Measurements from ENCODE around the gene MYO15B. TPM values are rescaled to one million over a fixed set of nuclear protein-coding genes. Genes with fewer than 3 reads are reported as not detected.
A peak's percentile ranks its signal among the peaks of the same experiment; 100 is the strongest.

The MYO15B gene
- total and polyA plus RNA-seq, 2 donors: 78.1 to 108 TPM

GRCh38 chr17:75642784-75643642, 55.4 kb downstream of the MYO15B start:
- DNase-seq (ENCODE audit: extremely low spot score): no peak
- Histone ChIP-seq H3K4me3 (ENCODE audit: low read depth, low read length) (no peak overlapping the region), H3K36me3 (ENCODE audit: insufficient read depth) (no peaks in the 10 kb centered on the region), H3K4me1 (ENCODE audit: insufficient read depth) (no peaks in the 10 kb centered on the region), H3K27ac (ENCODE audit: low read depth) (peak overlapping the region; percentile 51)
- WGBS: 81% methylated on average over 17 of the region's 17 CpGs

GRCh38 chr17:75643643-75644017, 56.0 kb downstream of the MYO15B start:
- no peaks in the 10 kb centered on the region for H3K36me3 ChIP-seq (ENCODE audit: insufficient read depth)
- H3K27ac ChIP-seq (ENCODE audit: low read depth): peak overlapping the region; percentile 11
- DNase-seq (ENCODE audit: extremely low spot score): no peak
- WGBS: 93% methylated on average over 7 of the region's 7 CpGs
- H3K4me1 ChIP-seq (ENCODE audit: insufficient read depth): no peaks in the 10 kb centered on the region
- H3K4me3 ChIP-seq (ENCODE audit: low read depth, low read length): no peak overlapping the region

DNA sequence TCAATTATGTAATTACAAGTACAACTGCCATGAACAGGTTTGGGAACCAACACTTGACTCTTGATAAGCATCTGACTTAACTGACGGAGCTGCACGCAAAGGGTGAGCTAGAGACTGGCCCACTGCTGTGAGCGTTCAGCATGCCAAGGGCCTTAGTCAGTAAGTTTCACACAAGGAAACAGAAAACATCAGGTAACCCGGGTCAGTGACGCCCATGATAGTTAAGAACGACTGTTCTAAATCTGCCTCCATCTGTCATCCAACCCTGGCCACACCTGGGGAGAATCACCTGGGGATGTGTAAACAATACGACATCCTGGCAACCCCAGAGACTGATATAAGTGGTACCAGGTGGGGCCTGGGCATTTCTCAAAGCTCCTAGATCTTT, 57.9 kb downstream of the MYO15B start:
- Histone ChIP-seq H3K4me3 (ENCODE audit: low read depth, low read length) (no peak overlapping the region), H3K4me1 (ENCODE audit: insufficient read depth) (no peaks in the 10 kb centered on the region), H3K36me3 (ENCODE audit: insufficient read depth) (no peaks in the 10 kb centered on the region), H3K27ac (ENCODE audit: low read depth) (peak overlapping the region; percentile 93)
- peak; percentile 85 for DNase-seq (ENCODE audit: extremely low spot score)
- WGBS: 75% methylated on average over 7 of the region's 7 CpGs

- no peaks in the 10 kb centered on the region for H3K4me1 ChIP-seq (ENCODE audit: insufficient read depth)
- 74% methylated on average over 17 of the region's 17 CpGs for WGBS
- H3K36me3 ChIP-seq (ENCODE audit: insufficient read depth): peaks cover 2% of the 10 kb centered on the region
- no peak overlapping the region for H3K4me3 ChIP-seq (ENCODE audit: low read depth, low read length)
- H3K27ac ChIP-seq (ENCODE audit: low read depth): peak overlapping the region; percentile 93
- DNase-seq (ENCODE audit: extremely low spot score): peak; percentile 67
Observed at GRCh38 chr17:75645889-75646637, 58.5 kb downstream of the MYO15B start.

DNA sequence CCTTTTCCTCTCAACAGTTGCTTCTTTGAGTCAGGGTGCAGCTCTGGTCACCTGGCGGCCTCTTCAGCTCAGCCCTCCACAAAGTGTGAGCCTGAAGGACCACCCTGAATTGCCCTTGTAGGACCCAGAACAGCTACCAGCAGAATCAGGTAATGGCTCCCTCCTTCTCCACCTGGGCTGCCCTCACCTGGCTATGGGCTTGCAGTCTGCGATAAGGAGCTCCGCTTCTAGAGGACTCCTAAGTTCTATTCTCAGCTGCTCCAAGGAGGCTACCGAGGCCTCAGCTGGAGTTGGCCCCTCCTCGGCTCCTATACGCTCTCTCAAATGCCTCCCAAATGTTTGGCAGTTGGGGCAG, 59.0 kb downstream of the MYO15B start:
- H3K27ac ChIP-seq (ENCODE audit: low read depth): peak overlapping the region; percentile 81
- H3K4me3 ChIP-seq (ENCODE audit: low read depth, low read length): no peak overlapping the region
- 92% methylated on average over 6 of the region's 6 CpGs for WGBS
- no peaks in the 10 kb centered on the region for H3K4me1 ChIP-seq (ENCODE audit: insufficient read depth)
- peaks cover 2% of the 10 kb centered on the region for H3K36me3 ChIP-seq (ENCODE audit: insufficient read depth)
- no peak for DNase-seq (ENCODE audit: extremely low spot score)

GRCh38 chr17:75647061-75647460, 59.5 kb downstream of the MYO15B start:
- no peak overlapping the region for H3K27ac ChIP-seq (ENCODE audit: low read depth)
- 86% methylated on average over 7 of the region's 7 CpGs for WGBS
- no peaks in the 10 kb centered on the region for H3K4me1 ChIP-seq (ENCODE audit: insufficient read depth)
- H3K36me3 ChIP-seq (ENCODE audit: insufficient read depth): peaks cover 2% of the 10 kb centered on the region
- H3K4me3 ChIP-seq (ENCODE audit: low read depth, low read length): no peak overlapping the region
- DNase-seq (ENCODE audit: extremely low spot score): no peak

DNA sequence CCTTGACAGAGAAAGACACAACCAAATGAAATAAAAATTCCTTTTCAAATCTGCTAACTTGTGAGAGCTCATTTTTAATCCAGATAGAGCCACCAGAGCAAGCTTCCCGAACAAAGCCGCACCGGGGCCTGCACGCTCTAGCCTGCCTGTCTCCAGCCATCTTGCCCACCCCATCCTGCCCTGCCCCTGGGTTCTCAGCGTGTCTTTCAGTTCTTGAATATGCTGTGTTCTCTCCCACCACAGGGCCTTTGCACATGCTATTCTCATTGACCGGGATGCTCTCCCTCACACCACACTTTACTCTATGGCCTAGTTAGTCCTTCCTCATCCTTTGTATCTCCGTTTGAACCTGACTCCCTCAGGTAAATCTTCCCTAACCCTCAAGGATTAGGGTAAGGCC, 60.3 kb downstream of the MYO15B start:
- Histone ChIP-seq H3K4me3 (ENCODE audit: low read depth, low read length) (no peak overlapping the region), H3K27ac (ENCODE audit: low read depth) (no peak overlapping the region), H3K36me3 (ENCODE audit: insufficient read depth) (peaks cover 2% of the 10 kb centered on the region), H3K4me1 (ENCODE audit: insufficient read depth) (no peaks in the 10 kb centered on the region)
- DNase-seq (ENCODE audit: extremely low spot score): no peak
- 97% methylated on average over 7 of the region's 7 CpGs for WGBS

GRCh38 chr17:75649687-75650086, 62.1 kb downstream of the MYO15B start:
- H3K27ac ChIP-seq (ENCODE audit: low read depth): no peak overlapping the region
- H3K4me3 ChIP-seq (ENCODE audit: low read depth, low read length): no peak overlapping the region
- H3K36me3 ChIP-seq (ENCODE audit: insufficient read depth): peaks cover 2% of the 10 kb centered on the region
- no peak for DNase-seq (ENCODE audit: extremely low spot score)
- WGBS: 90% methylated on average over 6 of the region's 6 CpGs
- no peaks in the 10 kb centered on the region for H3K4me1 ChIP-seq (ENCODE audit: insufficient read depth)

DNA sequence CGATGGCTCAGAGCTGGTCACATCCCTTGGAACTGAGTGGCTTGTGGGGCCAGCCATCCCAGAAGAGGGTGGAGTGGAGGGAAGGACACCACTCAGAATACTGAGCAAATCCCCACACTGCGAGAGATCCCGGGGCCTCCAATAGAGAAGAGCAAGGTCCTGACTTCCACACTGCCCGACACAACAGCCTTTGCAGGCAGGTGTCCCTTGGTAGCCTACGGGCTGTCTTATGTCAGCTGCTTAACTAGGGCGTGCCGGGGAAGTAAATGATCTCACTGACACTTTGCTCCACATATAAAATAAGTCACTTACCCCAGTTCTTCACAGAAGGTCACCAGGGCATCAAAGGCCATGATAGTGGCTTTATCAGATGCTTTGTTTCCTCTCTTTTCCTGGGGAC, 63.3 kb downstream of the MYO15B start:
- Histone ChIP-seq H3K27ac (ENCODE audit: low read depth) (no peak overlapping the region), H3K36me3 (ENCODE audit: insufficient read depth) (peaks cover 2% of the 10 kb centered on the region), H3K4me3 (ENCODE audit: low read depth, low read length) (no peak overlapping the region), H3K4me1 (ENCODE audit: insufficient read depth) (no peaks in the 10 kb centered on the region)
- 92% methylated on average over 7 of the region's 7 CpGs for WGBS
- no peak for DNase-seq (ENCODE audit: extremely low spot score)

- 95% methylated on average over 5 of the region's 5 CpGs for WGBS
- H3K4me1 ChIP-seq (ENCODE audit: insufficient read depth): no peaks in the 10 kb centered on the region
- H3K4me3 ChIP-seq (ENCODE audit: low read depth, low read length): no peak overlapping the region
- H3K27ac ChIP-seq (ENCODE audit: low read depth): no peak overlapping the region
- peaks cover 4% of the 10 kb centered on the region for H3K36me3 ChIP-seq (ENCODE audit: insufficient read depth)
- DNase-seq (ENCODE audit: extremely low spot score): no peak
Observed at GRCh38 chr17:75652341-75652740, 64.7 kb downstream of the MYO15B start.

DNA sequence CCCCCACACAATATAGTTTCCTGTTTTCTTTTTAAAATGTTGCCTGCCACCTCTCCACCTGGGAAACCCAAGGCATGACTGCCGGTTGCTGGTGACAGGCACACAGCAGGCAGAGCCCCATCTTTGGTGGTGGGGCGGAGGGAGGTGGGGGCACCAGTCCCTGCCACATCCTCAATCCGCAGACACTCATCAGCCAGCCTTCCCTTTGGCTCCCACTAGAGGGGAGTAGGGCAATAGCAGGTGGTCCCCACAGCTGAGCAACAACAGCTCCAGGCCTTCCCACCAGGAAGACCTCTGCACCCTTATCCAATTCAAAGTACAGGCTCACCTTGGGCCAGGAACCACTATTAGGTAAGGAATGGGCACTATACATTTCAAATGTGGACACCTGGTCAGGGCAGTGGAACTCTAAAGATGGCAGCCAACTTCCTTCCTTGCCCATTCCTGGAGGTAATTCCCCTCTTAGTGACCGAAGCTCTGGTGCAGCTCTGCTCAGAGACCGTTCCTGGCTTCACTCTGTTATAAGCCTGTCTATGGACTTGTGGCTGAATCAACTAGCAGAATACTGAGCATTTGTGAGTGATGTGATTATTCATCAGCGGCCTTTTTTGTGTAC, 65.4 kb downstream of the MYO15B start:
- DNase-seq (ENCODE audit: extremely low spot score): no peak
- Histone ChIP-seq H3K27ac (ENCODE audit: low read depth) (no peak overlapping the region), H3K4me1 (ENCODE audit: insufficient read depth) (no peaks in the 10 kb centered on the region), H3K36me3 (ENCODE audit: insufficient read depth) (peaks cover 4% of the 10 kb centered on the region), H3K4me3 (ENCODE audit: low read depth, low read length) (no peak overlapping the region)
- 60% methylated on average over 6 of the region's 6 CpGs for WGBS

- Histone ChIP-seq H3K27ac (ENCODE audit: low read depth) (no peak overlapping the region), H3K36me3 (ENCODE audit: insufficient read depth) (peaks cover 4% of the 10 kb centered on the region), H3K4me3 (ENCODE audit: low read depth, low read length) (no peak overlapping the region), H3K4me1 (ENCODE audit: insufficient read depth) (no peaks in the 10 kb centered on the region)
- no peak for DNase-seq (ENCODE audit: extremely low spot score)
- WGBS: 53% methylated on average over 2 of the region's 2 CpGs
Observed at GRCh38 chr17:75654176-75654575, 66.6 kb downstream of the MYO15B start.

- no peaks in the 10 kb centered on the region for H3K4me1 ChIP-seq (ENCODE audit: insufficient read depth)
- DNase-seq (ENCODE audit: extremely low spot score): no peak
- no peak overlapping the region for H3K4me3 ChIP-seq (ENCODE audit: low read depth, low read length)
- H3K36me3 ChIP-seq (ENCODE audit: insufficient read depth): peaks cover 5% of the 10 kb centered on the region
- no peak overlapping the region for H3K27ac ChIP-seq (ENCODE audit: low read depth)
- WGBS: 79% methylated on average over 5 of the region's 5 CpGs
Observed at GRCh38 chr17:75658237-75658636, 70.6 kb downstream of the MYO15B start.

DNA sequence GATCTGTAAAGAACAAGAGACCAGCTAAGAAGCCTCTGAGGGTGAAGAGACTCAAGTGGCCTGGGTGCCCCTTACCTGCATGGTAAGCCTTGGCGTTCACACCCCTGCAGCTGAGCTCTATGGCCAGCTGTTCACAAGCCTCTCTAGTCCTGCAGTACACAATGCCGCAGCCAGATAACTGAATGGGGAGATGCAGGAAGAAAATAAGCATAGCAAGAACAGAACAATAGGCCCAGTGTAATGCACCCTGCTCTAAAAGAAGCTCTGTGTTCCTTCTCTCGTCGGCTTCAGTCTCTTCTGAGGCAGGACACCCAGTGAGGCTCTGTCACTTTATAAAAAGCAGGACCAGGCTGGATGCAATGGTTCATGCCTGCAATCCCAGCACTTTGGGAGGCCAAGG, 73.9 kb downstream of the MYO15B start:
- no peak overlapping the region for H3K27ac ChIP-seq (ENCODE audit: low read depth)
- peaks cover 5% of the 10 kb centered on the region for H3K36me3 ChIP-seq (ENCODE audit: insufficient read depth)
- no peaks in the 10 kb centered on the region for H3K4me1 ChIP-seq (ENCODE audit: insufficient read depth)
- DNase-seq (ENCODE audit: extremely low spot score): no peak
- no peak overlapping the region for H3K4me3 ChIP-seq (ENCODE audit: low read depth, low read length)
- 88% methylated on average over 4 of the region's 4 CpGs for WGBS

All from urinary bladder (tissue), 4 donors.